SK-N-SH treated with all-trans-retinoic acid at 6 μM for 48 hours (cell line): ENCODE data around the gene CDC16.

Experiments used
- ATAC-seq: fragments of 200-7000 bp; cut with Tn5 transposase; 3 replicates; pipeline ENCODE4 v1.9.1; 2020; ENCODE audit warnings: mild to moderate bottlenecking, moderate library complexity
- ARNTL ChIP-seq: fragments of 450-650 bp; formaldehyde crosslinking; IDR thresholded peaks from 2 replicates; pipeline ENCODE4 v1.5.0; 2020; ENCODE audit warnings: low read depth, mild to moderate bottlenecking, moderate library complexity, borderline replicate concordance
- BACH2 ChIP-seq: fragments of 250-450 bp; sonication (Bioruptor Pico); IDR thresholded peaks from 2 replicates; pipeline ENCODE4 v1.9.0; 2021; ENCODE audit warnings: mild to moderate bottlenecking, borderline replicate concordance
- CSDC2 ChIP-seq: fragments of 250-450 bp; sonication (Bioruptor Pico); IDR thresholded peaks from 2 replicates; pipeline ENCODE4 v1.5.0; 2020; ENCODE audit warnings: mild to moderate bottlenecking, moderate library complexity
- ESRRG ChIP-seq: fragments of 250-450 bp; sonication (Bioruptor Pico); IDR thresholded peaks from 2 replicates; pipeline ENCODE4 v1.6.1; 2021; ENCODE audit warnings: mild to moderate bottlenecking
- GLIS3 ChIP-seq: fragments of 250-450 bp; sonication (Bioruptor Pico); IDR thresholded peaks from 2 replicates; pipeline ENCODE4 v1.5.0; 2020; ENCODE audit warnings: mild to moderate bottlenecking, moderate library complexity
- ISL1 ChIP-seq: fragments of 250-450 bp; sonication (Bioruptor Pico); IDR thresholded peaks from 2 replicates; pipeline ENCODE4 v2.1.2; 2022; ENCODE audit warnings: mild to moderate bottlenecking, moderate library complexity
- OSR1 ChIP-seq: fragments of 250-450 bp; sonication (Bioruptor Pico); IDR thresholded peaks from 2 replicates; pipeline ENCODE4 v1.8.0; 2022; ENCODE audit warnings: moderate library complexity, mild to moderate bottlenecking, inconsistent platforms
- POU6F1 ChIP-seq: fragments of 250-450 bp; sonication (Bioruptor Pico); IDR thresholded peaks from 2 replicates; pipeline ENCODE4 v1.8.0; 2021; ENCODE audit warnings: low read depth, mild to moderate bottlenecking, moderate library complexity, borderline replicate concordance
- PPARA ChIP-seq: fragments of 250-450 bp; sonication (Bioruptor Pico); IDR thresholded peaks from 2 replicates; pipeline ENCODE4 v1.5.0; 2020; ENCODE audit warnings: mild to moderate bottlenecking, borderline replicate concordance
- SNAI2 ChIP-seq: fragments of 250-450 bp; sonication (Bioruptor Pico); IDR thresholded peaks from 2 replicates; pipeline ENCODE4 v1.5.0; 2020; ENCODE audit warnings: mild to moderate bottlenecking, moderate library complexity
- TCF4 ChIP-seq: fragments of 250-450 bp; sonication (Bioruptor Pico); IDR thresholded peaks from 2 replicates; pipeline ENCODE4 v1.8.0; 2021; ENCODE audit warnings: mild to moderate bottlenecking, moderate library complexity, borderline replicate concordance
- TOX ChIP-seq: fragments of 250-450 bp; sonication (Bioruptor Pico); IDR thresholded peaks from 2 replicates; pipeline ENCODE4 v1.8.0; 2021; ENCODE audit warnings: mild to moderate bottlenecking, moderate library complexity, borderline replicate concordance
- ZC3H10 ChIP-seq: fragments of 250-450 bp; sonication (Bioruptor Pico); IDR thresholded peaks from 2 replicates; pipeline ENCODE4 v1.5.1; 2021; ENCODE audit warnings: mild to moderate bottlenecking, moderate library complexity
- ZFP3 ChIP-seq: fragments of 250-450 bp; sonication (Bioruptor Pico); IDR thresholded peaks from 2 replicates; pipeline ENCODE4 v1.5.0; 2020; ENCODE audit warnings: mild to moderate bottlenecking, moderate library complexity
- ZNF565 ChIP-seq: fragments of 450-650 bp; formaldehyde crosslinking; conservative IDR thresholded peaks from 2 replicates; pipeline ENCODE4 v1.5.0; 2020; ENCODE audit warnings: low read depth, mild to moderate bottlenecking, moderate library complexity
- ZNF70 ChIP-seq: fragments of 450-650 bp; formaldehyde crosslinking; IDR thresholded peaks from 2 replicates; pipeline ENCODE4 v1.5.0; 2020; ENCODE audit warnings: mild to moderate bottlenecking, moderate library complexity
- ZNF8 ChIP-seq: fragments of 450-650 bp; formaldehyde crosslinking; IDR thresholded peaks from 2 replicates; pipeline ENCODE4 v1.5.0; 2020; ENCODE audit warnings: mild to moderate bottlenecking, moderate library complexity
- TF ChIP-seq, protein P1 (sequence below): fragments of 250-450 bp; sonication (Bioruptor Pico); IDR thresholded peaks from 2 replicates; pipeline ENCODE4 v1.5.1; 2020; ENCODE audit warnings: low read depth, mild to moderate bottlenecking, moderate library complexity
- TF ChIP-seq, protein P2 (sequence below): fragments of 250-450 bp; sonication (Bioruptor Pico); IDR thresholded peaks from 2 replicates; pipeline ENCODE4 v1.8.0; 2020; ENCODE audit warnings: mild to moderate bottlenecking, moderate library complexity, borderline replicate concordance
- TF ChIP-seq, protein P3 (sequence below): fragments of 250-450 bp; sonication (Bioruptor Pico); IDR thresholded peaks from 2 replicates; pipeline ENCODE4 v1.5.1; 2021; ENCODE audit warnings: mild to moderate bottlenecking, moderate library complexity
- TF ChIP-seq, protein P4 (sequence below): fragments of 250-450 bp; sonication (Bioruptor Pico); IDR thresholded peaks from 2 replicates; pipeline ENCODE4 v1.5.0; 2020; ENCODE audit warnings: mild to moderate bottlenecking, moderate library complexity

CDC16 gene

DNA sequence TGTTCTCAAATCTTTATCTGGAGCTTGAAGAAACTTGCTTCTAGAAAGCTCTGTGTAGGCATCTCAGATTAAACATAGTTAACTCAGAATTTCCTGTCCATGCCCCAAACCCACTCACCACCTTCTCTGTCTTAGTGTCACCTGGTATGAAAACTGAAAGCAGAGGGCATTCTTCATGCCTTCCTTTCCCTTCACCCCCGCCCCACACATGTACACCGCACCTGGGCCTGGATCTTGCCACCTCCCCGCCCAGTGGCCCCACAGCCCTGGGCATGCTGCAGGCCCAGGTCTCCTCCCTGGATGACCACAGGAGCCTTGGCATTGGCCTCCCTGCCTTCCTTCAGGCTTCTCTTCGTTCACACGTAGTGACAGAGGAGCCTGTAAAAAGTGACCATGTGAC is 39.8 kb upstream of the CDC16 start:
- no peak for ATAC-seq
- no peak for TF ChIP-seq ZNF8 (CRISPR knock-in tag)
- TF ChIP-seq, protein P1, sequence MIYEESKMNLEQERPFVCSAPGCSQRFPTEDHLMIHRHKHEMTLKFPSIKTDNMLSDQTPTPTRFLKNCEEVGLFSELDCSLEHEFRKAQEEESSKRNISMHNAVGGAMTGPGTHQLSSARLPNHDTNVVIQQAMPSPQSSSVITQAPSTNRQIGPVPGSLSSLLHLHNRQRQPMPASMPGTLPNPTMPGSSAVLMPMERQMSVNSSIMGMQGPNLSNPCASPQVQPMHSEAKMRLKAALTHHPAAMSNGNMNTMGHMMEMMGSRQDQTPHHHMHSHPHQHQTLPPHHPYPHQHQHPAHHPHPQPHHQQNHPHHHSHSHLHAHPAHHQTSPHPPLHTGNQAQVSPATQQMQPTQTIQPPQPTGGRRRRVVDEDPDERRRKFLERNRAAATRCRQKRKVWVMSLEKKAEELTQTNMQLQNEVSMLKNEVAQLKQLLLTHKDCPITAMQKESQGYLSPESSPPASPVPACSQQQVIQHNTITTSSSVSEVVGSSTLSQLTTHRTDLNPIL, result no peak
- TF ChIP-seq CSDC2 (CRISPR knock-in tag), result no peak
- TF ChIP-seq TOX (CRISPR knock-in tag), result no peak
- TF ChIP-seq ARNTL (CRISPR knock-in tag), result no peak
- TF ChIP-seq, protein P2, sequence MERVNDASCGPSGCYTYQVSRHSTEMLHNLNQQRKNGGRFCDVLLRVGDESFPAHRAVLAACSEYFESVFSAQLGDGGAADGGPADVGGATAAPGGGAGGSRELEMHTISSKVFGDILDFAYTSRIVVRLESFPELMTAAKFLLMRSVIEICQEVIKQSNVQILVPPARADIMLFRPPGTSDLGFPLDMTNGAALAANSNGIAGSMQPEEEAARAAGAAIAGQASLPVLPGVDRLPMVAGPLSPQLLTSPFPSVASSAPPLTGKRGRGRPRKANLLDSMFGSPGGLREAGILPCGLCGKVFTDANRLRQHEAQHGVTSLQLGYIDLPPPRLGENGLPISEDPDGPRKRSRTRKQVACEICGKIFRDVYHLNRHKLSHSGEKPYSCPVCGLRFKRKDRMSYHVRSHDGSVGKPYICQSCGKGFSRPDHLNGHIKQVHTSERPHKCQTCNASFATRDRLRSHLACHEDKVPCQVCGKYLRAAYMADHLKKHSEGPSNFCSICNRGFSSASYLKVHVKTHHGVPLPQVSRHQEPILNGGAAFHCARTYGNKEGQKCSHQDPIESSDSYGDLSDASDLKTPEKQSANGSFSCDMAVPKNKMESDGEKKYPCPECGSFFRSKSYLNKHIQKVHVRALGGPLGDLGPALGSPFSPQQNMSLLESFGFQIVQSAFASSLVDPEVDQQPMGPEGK (CRISPR knock-in tag), result no peak
- no peak for TF ChIP-seq SNAI2
- no peak for TF ChIP-seq ZNF565 (CRISPR knock-in tag)
- no peak for TF ChIP-seq POU6F1 (CRISPR knock-in tag)
- no peak for TF ChIP-seq GLIS3 (CRISPR knock-in tag)
- TF ChIP-seq ESRRG (CRISPR knock-in tag), result no peak
- TF ChIP-seq, protein P3, sequence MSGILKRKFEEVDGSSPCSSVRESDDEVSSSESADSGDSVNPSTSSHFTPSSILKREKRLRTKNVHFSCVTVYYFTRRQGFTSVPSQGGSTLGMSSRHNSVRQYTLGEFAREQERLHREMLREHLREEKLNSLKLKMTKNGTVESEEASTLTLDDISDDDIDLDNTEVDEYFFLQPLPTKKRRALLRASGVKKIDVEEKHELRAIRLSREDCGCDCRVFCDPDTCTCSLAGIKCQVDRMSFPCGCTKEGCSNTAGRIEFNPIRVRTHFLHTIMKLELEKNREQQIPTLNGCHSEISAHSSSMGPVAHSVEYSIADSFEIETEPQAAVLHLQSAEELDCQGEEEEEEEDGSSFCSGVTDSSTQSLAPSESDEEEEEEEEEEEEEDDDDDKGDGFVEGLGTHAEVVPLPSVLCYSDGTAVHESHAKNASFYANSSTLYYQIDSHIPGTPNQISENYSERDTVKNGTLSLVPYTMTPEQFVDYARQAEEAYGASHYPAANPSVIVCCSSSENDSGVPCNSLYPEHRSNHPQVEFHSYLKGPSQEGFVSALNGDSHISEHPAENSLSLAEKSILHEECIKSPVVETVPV, result no peak

- no peak for ATAC-seq
- TF ChIP-seq ZNF8 (CRISPR knock-in tag), result no peak
- TF ChIP-seq, protein P4, sequence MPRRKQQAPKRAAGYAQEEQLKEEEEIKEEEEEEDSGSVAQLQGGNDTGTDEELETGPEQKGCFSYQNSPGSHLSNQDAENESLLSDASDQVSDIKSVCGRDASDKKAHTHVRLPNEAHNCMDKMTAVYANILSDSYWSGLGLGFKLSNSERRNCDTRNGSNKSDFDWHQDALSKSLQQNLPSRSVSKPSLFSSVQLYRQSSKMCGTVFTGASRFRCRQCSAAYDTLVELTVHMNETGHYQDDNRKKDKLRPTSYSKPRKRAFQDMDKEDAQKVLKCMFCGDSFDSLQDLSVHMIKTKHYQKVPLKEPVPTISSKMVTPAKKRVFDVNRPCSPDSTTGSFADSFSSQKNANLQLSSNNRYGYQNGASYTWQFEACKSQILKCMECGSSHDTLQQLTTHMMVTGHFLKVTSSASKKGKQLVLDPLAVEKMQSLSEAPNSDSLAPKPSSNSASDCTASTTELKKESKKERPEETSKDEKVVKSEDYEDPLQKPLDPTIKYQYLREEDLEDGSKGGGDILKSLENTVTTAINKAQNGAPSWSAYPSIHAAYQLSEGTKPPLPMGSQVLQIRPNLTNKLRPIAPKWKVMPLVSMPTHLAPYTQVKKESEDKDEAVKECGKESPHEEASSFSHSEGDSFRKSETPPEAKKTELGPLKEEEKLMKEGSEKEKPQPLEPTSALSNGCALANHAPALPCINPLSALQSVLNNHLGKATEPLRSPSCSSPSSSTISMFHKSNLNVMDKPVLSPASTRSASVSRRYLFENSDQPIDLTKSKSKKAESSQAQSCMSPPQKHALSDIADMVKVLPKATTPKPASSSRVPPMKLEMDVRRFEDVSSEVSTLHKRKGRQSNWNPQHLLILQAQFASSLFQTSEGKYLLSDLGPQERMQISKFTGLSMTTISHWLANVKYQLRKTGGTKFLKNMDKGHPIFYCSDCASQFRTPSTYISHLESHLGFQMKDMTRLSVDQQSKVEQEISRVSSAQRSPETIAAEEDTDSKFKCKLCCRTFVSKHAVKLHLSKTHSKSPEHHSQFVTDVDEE, result no peak
Observed at GRCh38 chr13:114196629-114197028, 38.1 kb upstream of the CDC16 start.

- no peak for ATAC-seq
- no peak for TF ChIP-seq ZFP3 (CRISPR knock-in tag)
- no peak for TF ChIP-seq SNAI2
- TF ChIP-seq ZNF70 (CRISPR knock-in tag), result no peak
- TF ChIP-seq GLIS3 (CRISPR knock-in tag), result no peak
- TF ChIP-seq, protein P1, result no peak
- TF ChIP-seq, protein P4, result no peak
- TF ChIP-seq, protein P2 (CRISPR knock-in tag), result no peak
- TF ChIP-seq OSR1 (CRISPR knock-in tag), result no peak
- no peak for TF ChIP-seq ZC3H10
- no peak for TF ChIP-seq BACH2
- TF ChIP-seq PPARA (CRISPR knock-in tag), result no peak
- TF ChIP-seq ISL1, result no peak
- TF ChIP-seq TCF4 (CRISPR knock-in tag), result no peak
- no peak for TF ChIP-seq ARNTL (CRISPR knock-in tag)
- no peak for TF ChIP-seq ZNF8 (CRISPR knock-in tag)
- TF ChIP-seq ZNF565 (CRISPR knock-in tag), result no peak
- TF ChIP-seq TOX (CRISPR knock-in tag), result no peak
- no peak for TF ChIP-seq ESRRG (CRISPR knock-in tag)
Observed at GRCh38 chr13:114198556-114198955, 36.1 kb upstream of the CDC16 start.
